ENCODE results near the gene CARM1. TPM values are rescaled to one million over a fixed set of nuclear protein-coding genes. Genes with fewer than 3 reads are reported as not detected.

CARM1 gene
- total and polyA plus RNA-seq, 8 donors: 34.4 to 54.1 (median 41.6) TPM

DNA sequence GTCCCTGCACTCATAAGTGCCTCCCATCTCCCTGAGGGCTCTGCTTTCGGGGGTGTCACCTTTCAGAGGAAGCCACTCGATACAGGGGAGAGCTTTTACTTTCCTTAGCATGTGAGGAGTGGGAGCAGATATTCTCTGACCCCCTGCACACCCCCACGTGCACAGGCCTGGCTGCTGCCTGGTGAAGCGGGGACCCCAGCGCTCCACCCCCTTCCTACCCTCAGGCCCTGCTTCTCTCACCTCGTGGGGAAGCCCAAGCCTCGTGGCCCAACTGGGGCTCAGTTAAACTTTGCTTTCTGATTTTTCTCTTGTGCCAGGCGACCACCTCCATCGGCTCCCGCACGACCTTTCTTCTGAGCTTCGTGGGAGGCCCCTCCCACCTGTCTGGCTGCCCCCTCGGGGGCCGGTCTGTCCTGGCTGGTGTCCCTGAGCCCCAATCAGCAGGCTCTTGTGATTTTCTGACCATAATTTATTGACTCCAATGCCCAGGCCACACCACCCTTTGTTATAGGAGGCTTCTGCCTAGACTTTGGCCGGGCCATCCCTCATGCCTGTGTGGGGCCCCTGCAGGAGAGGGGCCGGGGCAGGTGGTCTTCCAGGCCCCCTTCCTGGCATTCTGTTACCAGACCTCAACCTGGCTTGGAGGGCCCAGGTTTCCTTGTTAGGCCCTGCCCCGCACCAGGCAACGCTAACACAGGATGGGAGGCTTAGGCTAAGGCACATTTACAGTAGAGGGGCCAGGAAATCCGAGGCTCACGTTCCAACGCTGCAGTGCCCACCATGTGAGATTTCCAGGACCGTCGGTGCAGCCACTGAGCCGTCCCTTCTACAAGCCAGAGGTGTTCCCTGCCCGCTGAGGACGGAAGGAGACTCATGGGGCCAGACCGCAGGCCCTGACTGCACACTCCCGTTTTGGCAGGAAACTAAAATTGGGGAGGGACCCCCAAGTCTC, 39.1 kb upstream of the CARM1 start:
- peaks cover 0 to 5% of the 10 kb centered on the region in 2 donors for H3K9me3 ChIP-seq
- no peak for TF ChIP-seq CTCF (IDR thresholded peaks at IDR 0.05)
- no peak overlapping the region for H3K27ac ChIP-seq
- no peak overlapping the region for H3K4me3 ChIP-seq
- DNase-seq: peak in 1 of 4 donors; percentile 66
- H3K4me1 ChIP-seq: peaks cover 0 to 17% of the 10 kb centered on the region in 2 donors
- no peaks in the 10 kb centered on the region for H3K27me3 ChIP-seq
- peaks cover 0 to 75% of the 10 kb centered on the region in 2 donors for H3K36me3 ChIP-seq
- no peak for ATAC-seq
- intact Hi-C loops (cut with DNase I): no loop called here

GRCh38 chr19:10832939-10833296, 38.4 kb upstream of the CARM1 start:
- no peaks in the 10 kb centered on the region for H3K27me3 ChIP-seq
- DNase-seq (peak in 1 of 4 donors; percentile 65), ATAC-seq (no peak)
- TF ChIP-seq CTCF (IDR thresholded peaks at IDR 0.05): no peak
- H3K9me3 ChIP-seq: peaks cover 0 to 5% of the 10 kb centered on the region in 2 donors
- intact Hi-C loops (cut with DNase I): no loop called here
- H3K4me1 ChIP-seq: peaks cover 0 to 18% of the 10 kb centered on the region in 2 donors
- H3K36me3 ChIP-seq: peaks cover 0 to 68% of the 10 kb centered on the region in 2 donors
- H3K27ac ChIP-seq: peak overlapping the region in 1 of 2 donors; percentile 18
- H3K4me3 ChIP-seq: no peak overlapping the region

DNA sequence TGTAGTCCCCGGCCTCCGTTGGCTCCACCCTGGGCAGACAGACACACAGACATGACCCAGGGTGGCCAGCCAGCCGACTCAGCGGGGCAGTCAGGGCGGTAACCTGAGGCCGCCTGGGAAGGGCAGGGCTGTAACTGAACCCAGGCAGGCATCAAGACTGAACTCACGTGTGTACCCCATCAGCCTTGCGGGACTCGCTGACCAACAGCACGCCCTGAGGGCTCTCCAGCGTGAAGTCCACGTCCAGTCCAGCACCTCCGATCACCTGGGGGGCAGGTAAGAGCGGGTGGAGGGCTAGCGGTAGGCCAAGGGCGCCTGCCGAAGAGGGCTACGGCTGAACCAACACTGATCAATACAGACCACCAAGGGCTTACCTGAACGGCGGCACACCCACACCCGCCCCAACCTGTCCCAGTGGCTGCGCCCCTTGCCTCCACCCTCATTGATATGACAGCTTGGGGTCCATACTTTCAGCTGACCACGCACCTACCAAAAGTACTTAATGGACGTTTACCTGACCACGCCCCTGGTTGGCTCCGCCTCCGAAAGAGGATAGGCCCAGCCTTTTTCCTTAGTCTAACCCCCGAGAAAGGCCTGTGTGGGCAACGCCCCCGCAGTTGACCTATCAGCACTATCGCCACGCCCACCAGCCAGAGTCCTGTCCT, 36.1 kb upstream of the CARM1 start:
- H3K9me3 ChIP-seq: peaks cover 0 to 5% of the 10 kb centered on the region in 2 donors
- no peak for TF ChIP-seq CTCF (IDR thresholded peaks at IDR 0.05)
- peaks cover 0 to 18% of the 10 kb centered on the region in 2 donors for H3K4me1 ChIP-seq
- peaks cover 0 to 45% of the 10 kb centered on the region in 2 donors for H3K36me3 ChIP-seq
- DNase-seq (peak in 1 of 4 donors; percentile 79), ATAC-seq (peak; percentile 0)
- peak overlapping the region; percentile 99 for H3K27ac ChIP-seq
- H3K27me3 ChIP-seq: no peaks in the 10 kb centered on the region
- H3K4me3 ChIP-seq: peak overlapping the region; percentile 67 to 75
- intact Hi-C loops (cut with DNase I): no loop called here

GRCh38 chr19:10835754-10836478, 35.4 kb upstream of the CARM1 start, which contains the start of gene TMED1:
Gene TMED1, minus strand, starts transcription at chr19:10836212. Its CDS starts 21 bp downstream, at chr19:10836191.
- Histone ChIP-seq H3K27ac (peak within 1 kb of the TSS; percentile 99), H3K27me3 (no peaks in the 10 kb centered on the region), H3K4me3 (peak within 1 kb of the TSS; percentile 67 to 75), H3K9me3 (peaks cover 0 to 5% of the 10 kb centered on the region in 2 donors), H3K4me1 (peaks cover 0 to 18% of the 10 kb centered on the region in 2 donors), H3K36me3 (peaks cover 0 to 38% of the 10 kb centered on the region in 2 donors)
- ATAC-seq: peak; percentile 93
- peak; percentile 94 to 99 (median 98) for DNase-seq
- TF ChIP-seq CTCF (IDR thresholded peaks at IDR 0.05): peak in 1 of 2 donors; percentile 38
- intact Hi-C loops (cut with DNase I): no loop called here
